ENCODE results near the gene IPO13.
A peak's percentile ranks its signal among the peaks of the same experiment; 100 is the strongest.

The IPO13 gene

DNA sequence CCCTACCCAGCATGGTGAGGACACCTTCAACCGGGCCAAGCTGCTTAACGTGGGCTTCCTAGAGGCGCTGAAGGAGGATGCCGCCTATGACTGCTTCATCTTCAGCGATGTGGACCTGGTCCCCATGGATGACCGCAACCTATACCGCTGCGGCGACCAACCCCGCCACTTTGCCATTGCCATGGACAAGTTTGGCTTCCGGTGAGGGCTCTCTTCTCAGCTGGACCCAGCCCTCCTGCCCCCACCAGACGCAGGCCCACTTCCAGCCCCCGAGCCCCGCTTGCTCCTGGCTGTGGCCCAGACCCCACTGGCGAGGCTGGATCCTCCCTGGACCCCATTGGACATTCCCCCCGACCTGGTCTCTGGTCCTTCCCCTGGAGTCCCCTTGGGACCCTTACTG, 38.1 kb downstream of the IPO13 start:
- no peak for DNase-seq

DNA sequence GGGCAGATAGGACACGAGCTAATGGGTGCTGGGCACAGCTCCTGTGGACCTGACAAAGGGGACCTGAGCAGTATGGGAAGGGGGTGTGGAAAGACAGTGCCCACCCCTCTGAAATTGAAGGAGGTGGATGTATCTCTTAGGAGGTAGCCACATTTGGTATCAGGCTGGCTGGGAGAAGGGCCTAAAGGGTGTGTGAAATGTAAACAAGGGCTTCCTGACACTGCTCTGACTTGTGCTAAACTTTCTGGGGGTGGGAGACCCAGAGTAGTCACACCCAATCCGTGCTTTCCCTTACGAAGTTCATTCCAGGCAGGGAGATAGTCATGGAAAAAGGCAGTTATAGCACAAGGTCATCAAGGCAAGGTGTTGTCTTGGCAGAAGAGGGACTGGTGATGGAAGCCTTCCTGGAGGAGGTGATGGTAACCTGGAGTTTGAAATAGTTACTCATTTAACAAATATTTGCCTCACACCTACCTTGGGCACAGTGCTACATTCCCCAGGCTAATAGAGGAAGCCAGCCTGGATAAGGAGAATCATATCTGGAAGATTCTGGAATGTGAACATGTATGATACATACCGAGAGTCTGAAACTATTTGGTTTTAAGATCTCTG, 39.3 kb downstream of the IPO13 start:
- no peak for DNase-seq

GRCh38 chr1:43986712-43987111, 40.0 kb downstream of the IPO13 start:
- no peak for DNase-seq

DNA sequence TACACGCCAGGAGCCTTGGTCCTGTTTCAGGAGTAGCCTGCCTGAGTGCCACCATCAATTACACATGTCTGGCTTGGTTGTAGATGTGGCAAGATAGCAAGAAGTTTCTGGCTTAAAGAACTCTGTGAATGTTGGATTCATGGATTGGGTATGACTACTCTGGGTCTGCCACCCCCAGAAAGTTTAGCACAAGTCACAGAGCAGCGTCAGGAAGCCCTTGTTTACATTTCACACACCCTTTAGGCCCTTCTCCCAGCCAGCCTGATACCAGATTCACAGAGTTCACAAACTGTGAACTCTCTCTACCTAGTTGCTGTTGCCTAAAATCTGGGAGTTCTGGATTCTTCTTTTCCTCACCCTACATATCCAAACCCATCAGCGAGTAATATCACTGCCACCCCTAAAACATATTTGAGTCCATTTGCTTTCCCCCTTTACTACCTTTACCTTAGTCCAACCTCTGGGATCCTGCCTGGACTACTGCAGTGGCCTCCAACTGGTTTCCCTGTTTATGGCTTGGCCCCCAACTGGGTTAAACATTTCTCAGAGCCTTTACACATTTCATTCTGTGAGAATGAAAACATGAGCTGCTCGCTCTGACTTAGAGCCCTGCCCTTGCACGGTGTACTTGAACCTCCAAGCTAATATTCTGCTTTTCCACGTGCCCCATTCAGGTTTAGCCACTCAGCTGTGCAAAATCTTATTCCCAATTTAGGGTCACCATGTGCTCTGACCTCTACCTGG, 40.6 kb downstream of the IPO13 start:
- no peak for DNase-seq

DNA sequence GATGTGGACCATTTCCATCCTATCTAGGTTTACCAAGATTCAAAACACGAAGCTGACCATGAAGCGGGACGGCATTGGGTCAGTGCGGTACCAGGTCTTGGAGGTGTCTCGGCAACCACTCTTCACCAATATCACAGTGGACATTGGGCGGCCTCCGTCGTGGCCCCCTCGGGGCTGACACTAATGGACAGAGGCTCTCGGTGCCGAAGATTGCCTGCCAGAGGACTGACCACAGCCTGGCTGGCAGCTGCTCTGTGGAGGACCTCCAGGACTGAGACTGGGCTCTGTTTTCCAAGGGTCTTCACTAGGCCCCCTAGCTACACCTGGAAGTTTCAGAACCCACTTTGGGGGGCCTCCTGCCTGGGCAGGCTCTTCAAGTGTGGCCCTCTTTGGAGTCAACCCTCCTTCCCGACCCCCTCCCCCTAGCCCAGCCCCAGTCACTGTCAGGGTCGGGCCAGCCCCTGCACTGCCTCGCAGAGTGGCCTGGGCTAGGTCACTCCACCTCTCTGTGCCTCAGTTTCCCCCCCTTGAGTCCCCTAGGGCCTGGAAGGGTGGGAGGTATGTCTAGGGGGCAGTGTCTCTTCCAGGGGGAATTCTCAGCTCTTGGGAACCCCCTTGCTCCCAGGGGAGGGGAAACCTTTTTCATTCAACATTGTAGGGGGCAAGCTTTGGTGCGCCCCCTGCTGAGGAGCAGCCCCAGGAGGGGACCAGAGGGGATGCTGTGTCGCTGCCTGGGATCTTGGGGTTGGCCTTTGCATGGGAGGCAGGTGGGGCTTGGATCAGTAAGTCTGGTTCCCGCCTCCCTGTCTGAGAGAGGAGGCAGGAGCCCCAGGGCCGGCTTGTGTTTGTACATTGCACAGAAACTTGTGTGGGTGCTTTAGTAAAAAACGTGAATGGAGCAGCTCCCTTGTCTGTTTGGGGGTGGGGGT, 43.8 kb downstream of the IPO13 start:
- DNase-seq: no peak

GRCh38 chr1:43991200-43991475, 44.4 kb downstream of the IPO13 start:
- DNase-seq: no peak

- DNase-seq: peak in 57 of 58 donors; percentile 27 to 91 (median 78)
Observed at GRCh38 chr1:43991476-43992231, 44.9 kb downstream of the IPO13 start, which contains the start of gene CCDC24. TSS of gene CCDC24 (plus strand) at chr1:43991599. CDS start at chr1:43991879, 280 bp downstream.

DNA sequence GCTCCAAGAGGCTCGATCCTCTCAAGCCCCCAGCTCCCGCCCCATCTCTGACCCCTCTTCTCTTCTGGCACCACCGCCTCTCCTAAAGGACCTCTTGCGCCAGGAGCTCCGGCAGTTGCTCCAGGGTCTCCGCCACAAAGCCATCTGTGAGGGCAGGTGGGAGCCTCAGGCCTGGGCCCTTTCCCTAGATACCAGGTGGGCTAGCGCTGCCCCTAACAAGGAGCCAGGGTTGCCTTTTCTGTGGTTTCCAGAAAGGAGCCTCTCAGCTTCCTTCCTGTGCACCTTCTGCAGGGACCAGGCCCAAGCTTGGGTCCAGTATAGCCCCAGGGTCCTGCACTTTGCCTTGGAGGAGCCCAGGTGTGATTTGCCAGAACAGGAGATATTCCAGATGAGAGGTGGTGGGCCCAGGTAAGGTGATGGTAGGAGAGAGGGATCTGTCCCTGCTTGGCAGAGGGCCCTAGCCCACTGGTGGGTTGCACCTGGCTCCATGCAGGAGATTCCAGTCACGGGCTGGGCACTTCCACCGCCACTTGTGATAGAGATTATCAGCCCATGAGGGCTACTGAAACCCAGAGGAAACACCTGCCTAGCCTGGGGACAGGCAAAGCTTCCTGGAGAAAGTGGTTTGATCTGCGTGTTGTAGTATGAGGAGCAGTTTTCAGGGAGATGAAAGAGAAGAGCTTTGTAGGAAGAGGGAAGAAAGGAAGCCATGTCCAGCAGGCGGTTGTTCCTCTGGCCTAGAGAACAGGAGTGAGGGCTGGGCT, 45.7 kb downstream of the IPO13 start:
- no peak for DNase-seq

DNA sequence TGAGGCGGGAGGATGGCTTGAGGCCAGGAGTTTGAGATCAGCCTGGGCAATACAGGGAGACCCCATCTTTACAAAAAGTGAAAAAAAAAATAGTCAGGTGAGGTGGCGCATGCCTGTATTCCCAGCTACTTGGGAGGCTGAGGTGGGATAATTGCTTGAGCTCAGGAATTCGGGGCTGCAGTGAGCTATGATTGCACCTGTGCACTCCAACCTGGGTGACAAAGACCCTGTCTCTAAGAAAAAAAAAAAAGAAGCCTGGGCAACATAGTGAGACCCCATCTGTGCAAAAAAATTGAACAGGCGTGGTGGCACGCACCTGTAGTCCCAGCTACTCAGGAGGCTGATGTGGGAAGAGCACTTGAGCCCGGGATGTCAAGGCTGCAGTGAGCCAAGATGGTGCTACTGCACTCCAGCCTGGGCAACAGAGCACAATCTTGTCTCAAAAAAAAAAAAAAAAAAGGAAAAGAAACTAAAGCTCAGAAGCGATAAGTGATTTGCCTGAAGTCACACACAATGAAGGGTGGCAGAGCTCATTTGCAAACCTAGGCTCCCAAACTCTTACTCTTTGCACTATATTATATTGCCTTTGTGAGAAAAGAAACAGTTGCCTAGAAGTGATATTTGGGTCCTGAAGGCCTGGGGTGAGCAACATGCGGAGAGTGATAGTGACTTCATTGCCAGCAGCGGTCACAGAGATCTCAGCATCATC, 46.6 kb downstream of the IPO13 start:
- no peak for DNase-seq

GRCh38 chr1:43994071-43994470, 47.3 kb downstream of the IPO13 start:
- no peak for DNase-seq

DNA sequence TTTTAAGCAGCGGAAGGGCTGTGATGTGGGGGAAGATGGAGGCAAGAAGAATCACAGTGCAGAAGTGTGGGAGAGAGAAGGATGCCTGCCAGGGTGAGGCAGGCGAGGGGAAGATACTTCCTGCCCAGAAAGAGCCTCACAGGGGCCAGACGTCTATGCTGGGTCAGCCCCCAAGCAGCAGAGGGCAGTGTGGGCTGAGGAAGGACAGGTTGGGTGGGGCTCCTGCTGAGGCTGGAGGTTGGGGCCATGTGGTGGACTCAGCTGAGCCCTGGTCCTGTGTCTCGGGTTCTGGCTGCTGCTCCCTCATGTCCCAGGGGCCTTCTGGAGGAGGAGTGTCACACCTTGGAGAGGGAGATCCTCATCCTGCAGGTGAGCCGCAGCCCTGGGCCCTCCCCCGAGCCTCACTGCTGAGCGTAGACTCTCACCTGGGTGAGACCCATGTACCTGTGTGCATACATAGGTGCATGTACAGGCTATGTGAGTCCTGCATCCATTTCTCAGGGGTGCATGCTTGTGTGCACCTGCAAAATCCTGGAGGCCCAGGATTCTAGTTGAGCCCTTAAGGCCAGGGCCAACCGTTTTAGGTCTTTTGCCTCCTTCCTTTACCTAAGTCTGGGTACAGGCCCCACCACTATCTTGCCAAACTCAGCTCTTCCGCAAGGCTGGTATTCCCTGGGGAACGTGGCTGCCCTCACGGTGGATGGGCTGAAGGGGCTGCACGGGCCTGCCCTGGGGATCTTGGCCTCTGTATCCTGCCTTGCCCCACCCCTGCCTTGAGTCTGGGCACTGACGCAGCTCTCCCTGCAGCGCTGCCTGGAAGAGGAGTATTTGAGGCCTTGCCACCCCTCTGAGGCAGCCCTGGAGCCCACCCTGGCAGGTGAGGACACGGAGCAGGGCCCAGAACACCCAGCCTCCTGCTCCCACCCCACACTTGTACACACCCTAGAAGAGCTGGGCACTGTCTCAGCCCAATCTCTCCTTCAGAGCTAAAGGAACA, 48.3 kb downstream of the IPO13 start:
- DNase-seq: peak in 1 of 58 donors; percentile 29

- peak in 13 of 58 donors; percentile 11 to 37 (median 26) for DNase-seq
Observed at GRCh38 chr1:43995984-43996732, 49.4 kb downstream of the IPO13 start.

GRCh38 chr1:43996733-43997115, 50.0 kb downstream of the IPO13 start:
- no peak for DNase-seq

DNA sequence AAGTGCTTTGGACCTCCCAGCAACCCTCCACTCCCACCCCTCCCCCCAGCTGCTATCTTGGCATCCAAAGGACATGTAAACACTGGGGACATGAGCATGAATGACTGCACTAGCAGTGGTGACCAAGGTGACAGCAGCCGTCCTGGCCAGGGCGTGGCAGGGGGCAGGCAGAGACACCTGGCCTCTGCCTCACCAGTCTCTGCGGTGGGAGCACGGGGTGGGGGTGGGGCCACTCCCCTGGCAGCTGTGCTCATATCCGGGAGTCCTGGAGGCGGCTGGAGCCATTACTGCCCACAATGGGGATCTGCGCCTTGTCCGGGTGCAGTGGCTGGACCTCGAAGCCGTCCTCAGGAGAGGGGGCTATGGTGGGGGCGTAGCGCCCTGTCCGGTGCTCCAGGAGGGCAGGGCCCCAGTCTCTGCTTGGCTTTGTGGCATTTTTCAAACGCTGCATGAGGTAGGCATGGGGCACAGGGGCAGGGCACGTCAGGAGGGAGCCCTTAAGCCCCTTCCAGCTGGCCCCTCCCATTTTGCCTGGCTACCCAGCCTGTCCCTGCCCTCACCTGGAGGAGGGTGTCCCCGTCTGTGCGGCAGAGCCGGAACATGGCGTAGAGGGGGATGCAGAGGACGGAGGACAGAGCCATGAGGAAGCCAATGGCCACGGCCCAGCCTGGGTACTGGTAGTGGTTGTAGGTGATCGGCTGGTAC, 50.7 kb downstream of the IPO13 start:
- DNase-seq: no peak

DNA sequence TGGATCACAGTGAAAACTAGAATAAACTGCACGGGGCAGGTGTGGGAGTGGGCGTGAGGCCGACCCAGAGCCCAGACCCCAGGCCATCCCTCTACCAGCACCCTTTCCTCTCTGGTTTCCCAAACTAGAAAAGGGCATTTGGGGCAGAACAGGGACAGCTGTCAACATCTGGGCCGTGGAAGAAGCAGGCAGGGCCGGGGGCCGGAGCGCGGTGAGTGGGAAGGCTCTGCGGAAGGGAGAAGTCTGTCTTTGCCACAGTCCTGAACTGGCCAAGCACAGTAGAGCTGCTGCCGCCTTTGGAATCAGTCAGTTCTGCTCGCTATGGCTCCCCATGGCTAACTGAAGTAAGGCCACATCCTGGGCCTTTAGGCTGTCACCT, 51.2 kb downstream of the IPO13 start:
- no peak for DNase-seq

DNA sequence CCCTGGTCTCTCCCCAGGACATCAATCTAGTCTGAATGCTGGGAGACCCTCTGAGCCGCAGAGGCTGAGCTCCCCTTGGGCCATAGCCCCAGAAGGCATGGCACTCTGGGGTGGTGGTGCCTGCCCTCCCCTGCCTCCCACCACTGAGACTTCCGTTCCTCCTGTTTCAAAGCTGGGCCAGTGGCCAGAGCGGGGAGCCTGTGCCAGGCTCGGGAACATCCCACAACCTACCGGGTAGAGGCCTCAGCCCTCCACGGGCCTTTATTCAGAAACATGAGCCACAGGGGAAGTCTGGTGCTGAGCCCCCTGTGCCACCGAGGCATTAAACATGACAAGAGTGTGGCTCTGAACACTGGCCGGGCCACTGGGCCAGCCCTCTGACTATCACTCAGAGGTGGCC, 52.7 kb downstream of the IPO13 start:
- DNase-seq: peak in 2 of 58 donors; percentile 18

DNA sequence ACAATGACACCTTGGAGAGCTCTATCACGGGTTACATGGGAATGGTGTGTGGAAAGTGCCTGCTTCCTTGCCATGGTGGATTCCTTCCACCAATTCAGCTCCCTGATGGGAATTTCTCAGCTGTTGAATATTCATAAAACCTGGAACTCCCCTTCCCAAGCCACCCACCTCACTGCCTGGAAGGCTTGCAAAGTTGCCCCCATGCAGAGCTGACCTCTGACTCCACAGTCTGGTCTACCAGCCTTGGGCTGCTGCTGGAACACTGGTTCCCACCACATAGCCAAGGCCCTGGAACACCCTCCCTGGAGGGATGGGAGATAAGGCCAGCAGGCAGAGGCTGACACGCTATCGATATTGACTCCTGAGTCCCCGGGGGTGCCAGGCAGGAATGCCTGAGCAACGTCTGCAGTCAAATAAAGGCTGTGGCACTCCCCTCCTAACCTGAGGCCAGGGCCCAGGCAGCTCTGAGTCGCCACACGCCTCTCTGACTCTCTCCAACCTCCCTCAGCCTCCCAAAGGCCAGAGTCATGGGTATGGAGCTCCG, 53.4 kb downstream of the IPO13 start:
- DNase-seq: no peak

Data from anterior cingulate cortex (tissue), 58 donors.